IMR-90 (cell line): ENCODE measurements around the gene UBXN2A. TPM values are rescaled to one million over a fixed set of nuclear protein-coding genes. Genes with fewer than 3 reads are reported as not detected.

Experiments used
- ATAC-seq: fragments of 200-7000 bp; cut with Tn5 transposase; 2 replicates; pipeline ENCODE4 v1.9.1; 2020; ENCODE audit warnings: low read depth, mild to moderate bottlenecking, moderate library complexity
- BruUV-seq: library from RNA; stranded (reverse); fragments of 400-500 nt; replicated peaks from 2 replicates; lab custom pipeline; 2021; lab: Mats Ljungman, UMichigan
- CTCF ChIA-PET: fragments of 300-600 bp; formaldehyde crosslinking; extraction: SDS; loops from one replicate; lab custom pipeline; 2021; ENCODE audit warnings: antibody characterized with exemption; lab: Yijun Ruan, JAX
- POLR2A ChIA-PET: fragments of 300-600 bp; sonication (Branson Sonifier 250); formaldehyde crosslinking; loops from one replicate; lab custom pipeline; 2022; ENCODE audit warnings: antibody characterized with exemption; ENCODE audit not compliant: unreplicated experiment; lab: Charles Lee
- DNase-seq: peaks from one replicate; pipeline ENCODE4 v3.0.0; 2013
- H2AFZ ChIP-seq: replicated peaks from 2 replicates; pipeline ENCODE3; 2013; ENCODE audit warnings: low read length, mild to moderate bottlenecking; ENCODE audit not compliant: poor library complexity
- H2AK5ac ChIP-seq: 2 replicates; pipeline ENCODE4 v1.6.1; 2013; ENCODE audit warnings: low read depth, low read length, inconsistent platforms
- H2AK9ac ChIP-seq: replicated peaks from 2 replicates; pipeline ENCODE3; 2013; ENCODE audit warnings: mild to moderate bottlenecking, low read depth, low read length, moderate library complexity; ENCODE audit not compliant: poor library complexity
- H2BK120ac ChIP-seq: 2 replicates; pipeline ENCODE4 v1.6.1; 2013; ENCODE audit warnings: low read depth, low read length, inconsistent platforms
- H2BK15ac ChIP-seq: 3 replicates; pipeline ENCODE4 v1.6.1; 2013; ENCODE audit warnings: low read depth, low read length, inconsistent platforms
- H2BK20ac ChIP-seq: 2 replicates; pipeline ENCODE4 v1.6.1; 2013; ENCODE audit warnings: low read depth, mild to moderate bottlenecking, inconsistent platforms, low read length, moderate library complexity
- H2BK5ac ChIP-seq: 2 replicates; pipeline ENCODE4 v1.6.1; 2013; ENCODE audit warnings: mild to moderate bottlenecking, low read depth, low read length, inconsistent platforms; ENCODE audit not compliant: poor library complexity, severe bottlenecking
- H3K14ac ChIP-seq: replicated peaks from 2 replicates; pipeline ENCODE4 v1.6.1; 2013; ENCODE audit warnings: low read depth, low read length, inconsistent platforms
- H3K18ac ChIP-seq: 2 replicates; pipeline ENCODE4 v1.6.1; 2013; ENCODE audit warnings: low read depth, low read length, control low read depth
- H3K23ac ChIP-seq: 2 replicates; pipeline ENCODE4 v1.6.1; 2013; ENCODE audit warnings: low read depth, low read length, inconsistent platforms
- H3K27ac ChIP-seq: 2 replicates; pipeline ENCODE4 v1.5.1; 2013; ENCODE audit warnings: mild to moderate bottlenecking, control low read depth, low read length; ENCODE audit not compliant: insufficient read depth
- H3K27me3 ChIP-seq: 2 replicates; pipeline ENCODE4 v1.6.1; 2013; ENCODE audit warnings: low read length; ENCODE audit not compliant: control insufficient read depth, insufficient read depth
- H3K36me3 ChIP-seq: 2 replicates; pipeline ENCODE4 v1.6.1; 2013; ENCODE audit warnings: low read length, mixed read lengths; ENCODE audit not compliant: control insufficient read depth, insufficient read depth
- H3K4ac ChIP-seq: 2 replicates; pipeline ENCODE4 v1.6.1; 2013; ENCODE audit warnings: low read depth, low read length, inconsistent platforms
- H3K4me1 ChIP-seq: 2 replicates; pipeline ENCODE4 v1.6.1; 2013; ENCODE audit warnings: low read length, mixed read lengths; ENCODE audit not compliant: control insufficient read depth, insufficient read depth
- H3K4me2 ChIP-seq: 2 replicates; pipeline ENCODE4 v1.6.1; 2013; ENCODE audit warnings: low read depth, mild to moderate bottlenecking, control low read depth, low read length, moderate library complexity
- H3K4me3 ChIP-seq: 2 replicates; pipeline ENCODE4 v1.5.1; 2013; ENCODE audit warnings: low read depth, mild to moderate bottlenecking, control low read depth, low read length, moderate library complexity; ENCODE audit not compliant: insufficient read depth
- H3K56ac ChIP-seq: 2 replicates; pipeline ENCODE4 v1.6.1; 2013; ENCODE audit warnings: low read length, inconsistent platforms; ENCODE audit not compliant: insufficient read depth; ENCODE audit errors: extremely low read depth
- H3K79me1 ChIP-seq, 2 experiments: 2 replicates each; pipeline ENCODE4 v1.6.1; 2013; ENCODE audit warnings: low read length in 2 of 2, inconsistent platforms in 1 of 2, low read depth in 1 of 2
- H3K9ac ChIP-seq: 2 replicates; pipeline ENCODE4 v1.6.1; 2013; ENCODE audit warnings: low read depth, low read length, control low read depth
- H3K9me1 ChIP-seq: 2 replicates; pipeline ENCODE4 v1.6.1; 2013; ENCODE audit warnings: low read length, inconsistent platforms; ENCODE audit not compliant: insufficient read depth
- H3K9me3 ChIP-seq: 2 replicates; pipeline ENCODE4 v1.6.1; 2013; ENCODE audit warnings: low read length; ENCODE audit not compliant: control insufficient read depth, insufficient read depth
- H4K20me1 ChIP-seq: 2 replicates; pipeline ENCODE4 v1.6.1; 2013; ENCODE audit warnings: low read length, inconsistent platforms; ENCODE audit not compliant: insufficient read depth
- H4K5ac ChIP-seq: 2 replicates; pipeline ENCODE4 v1.6.1; 2013; ENCODE audit warnings: mild to moderate bottlenecking, low read depth, low read length, control low read depth
- H4K8ac ChIP-seq, 2 experiments: 2 replicates each; pipeline ENCODE4 v1.6.1; 2013; ENCODE audit warnings: low read depth in 2 of 2, low read length in 2 of 2, control low read depth in 1 of 2, inconsistent platforms in 1 of 2
- H4K91ac ChIP-seq: 2 replicates; pipeline ENCODE4 v1.6.1; 2013; ENCODE audit warnings: low read depth, low read length, inconsistent platforms; ENCODE audit not compliant: insufficient read depth
- BHLHE40 ChIP-seq: fragments of 150-350 bp; IDR thresholded peaks from 2 replicates; pipeline ENCODE4 v1.6.1; 2016; ENCODE audit warnings: mild to moderate bottlenecking, low read depth, low read length
- CEBPB ChIP-seq: IDR thresholded peaks from 2 replicates; pipeline ENCODE4 v1.6.1; 2012; ENCODE audit warnings: low read depth, low read length, improper control_type of control experiment
- CHD1 ChIP-seq: IDR thresholded peaks from 2 replicates; pipeline ENCODE4 v1.6.1; 2012; ENCODE audit warnings: low read depth, low read length, improper control_type of control experiment
- FOS ChIP-seq: fragments of 150-350 bp; IDR thresholded peaks from 2 replicates; pipeline ENCODE4 v1.6.1; 2016; ENCODE audit warnings: low read depth, low read length
- MAFK ChIP-seq: IDR thresholded peaks from 2 replicates; pipeline ENCODE4 v1.6.1; 2012; ENCODE audit warnings: low read depth, low read length, improper control_type of control experiment
- MAZ ChIP-seq: IDR thresholded peaks from 2 replicates; pipeline ENCODE4 v1.6.1; 2012; ENCODE audit warnings: low read depth, mild to moderate bottlenecking, low read length, improper control_type of control experiment, moderate library complexity, borderline replicate concordance
- MXI1 ChIP-seq: IDR thresholded peaks from 2 replicates; pipeline ENCODE4 v1.6.1; 2012; ENCODE audit warnings: low read depth, mild to moderate bottlenecking, low read length, moderate library complexity, borderline replicate concordance
- NFE2L2 ChIP-seq: fragments of 150-350 bp; IDR thresholded peaks from 2 replicates; pipeline ENCODE4 v1.6.1; 2016; ENCODE audit warnings: low read depth, mild to moderate bottlenecking, low read length
- POLR2A ChIP-seq: IDR thresholded peaks from 2 replicates; pipeline ENCODE4 v1.6.1; 2012; ENCODE audit warnings: mild to moderate bottlenecking, low read depth, low read length
- RAD21 ChIP-seq: IDR thresholded peaks from 2 replicates; pipeline ENCODE4 v1.6.1; 2012; ENCODE audit warnings: low read length, improper control_type of control experiment
- RCOR1 ChIP-seq: IDR thresholded peaks from 2 replicates; pipeline ENCODE4 v1.6.1; 2012; ENCODE audit warnings: mild to moderate bottlenecking, low read length, improper control_type of control experiment; ENCODE audit not compliant: insufficient replicate concordance
- RFX5 ChIP-seq: IDR thresholded peaks from 2 replicates; pipeline ENCODE4 v1.8.0; 2012; ENCODE audit warnings: low read depth, mild to moderate bottlenecking, low read length, moderate library complexity
- SMC3 ChIP-seq: fragments of 150-350 bp; IDR thresholded peaks from 2 replicates; pipeline ENCODE4 v1.6.1; 2016; ENCODE audit warnings: low read depth, mild to moderate bottlenecking, antibody characterized with exemption, low read length, moderate library complexity
- WGBS, 2 experiments: methylation state at CpG; one replicate each; pipeline versions ENCODE4 v1.1.5 to v1.1.7; 2013; ENCODE audit warnings: missing lambda C conversion rate in 2 of 2; ENCODE audit not compliant: insufficient read length in 1 of 2; ENCODE audit errors: extremely low coverage in 2 of 2; 5-methylcytosine and 5-hydroxymethylcytosine counted together
- dilution Hi-C: fragments of 300-500 bp; cut with HindIII; formaldehyde crosslinking; loops from one replicate; pipeline ENCODE4 v1.14.3; 2018; ENCODE audit warnings: low sequenced_read_pairs; ENCODE audit not compliant: unreplicated experiment
- in situ Hi-C: fragments of 300-500 bp; cut with MboI; formaldehyde crosslinking; loops from 3 replicates; pipeline ENCODE4 v1.14.3; 2019; ENCODE audit warnings: low sequenced_read_pairs, inconsistent platforms, mixed read lengths
- intact Hi-C: fragments of 100-400 bp; cut with micrococcal nuclease; formaldehyde crosslinking; loops from 2 replicates; pipeline ENCODE4 v1.10.0; 2022
- polyA plus RNA-seq, 3 experiments: library from polyadenylated mRNA; depleted of rRNA; stranded (reverse); fragments of >200 nt; gene quantifications; 2 replicates each; pipeline ENCODE4 v1.2.3, GENCODE V29; 2012; ENCODE audit warnings: low replicate concordance in 1 of 3
- total RNA-seq: library from RNA; depleted of rRNA; stranded (reverse); fragments of >200 nt; gene quantifications from 2 replicates; pipeline ENCODE4 v1.2.3, GENCODE V29; 2012
- TF ChIP-seq, protein P1 (sequence below): conservative IDR thresholded peaks from 2 replicates; pipeline ENCODE4 v1.5.1; 2012; ENCODE audit warnings: mild to moderate bottlenecking, low read depth, low read length, improper control_type of control experiment
- TF ChIP-seq, protein P2 (sequence below): fragments of 150-350 bp; IDR thresholded peaks from 2 replicates; pipeline ENCODE4 v1.6.1; 2016; ENCODE audit warnings: low read depth, mild to moderate bottlenecking, low read length, moderate library complexity, borderline replicate concordance
- TF ChIP-seq, protein P3 (sequence below): fragments of 150-350 bp; IDR thresholded peaks from 2 replicates; pipeline ENCODE4 v1.6.1; 2017; ENCODE audit warnings: mild to moderate bottlenecking, antibody characterized with exemption, low read length, low read depth

Gene UBXN2A
- total and polyA plus RNA-seq, 2 of the 4 experiments (the other 2 are of a cell fraction) = 4.6 to 7.7 TPM

DNA sequence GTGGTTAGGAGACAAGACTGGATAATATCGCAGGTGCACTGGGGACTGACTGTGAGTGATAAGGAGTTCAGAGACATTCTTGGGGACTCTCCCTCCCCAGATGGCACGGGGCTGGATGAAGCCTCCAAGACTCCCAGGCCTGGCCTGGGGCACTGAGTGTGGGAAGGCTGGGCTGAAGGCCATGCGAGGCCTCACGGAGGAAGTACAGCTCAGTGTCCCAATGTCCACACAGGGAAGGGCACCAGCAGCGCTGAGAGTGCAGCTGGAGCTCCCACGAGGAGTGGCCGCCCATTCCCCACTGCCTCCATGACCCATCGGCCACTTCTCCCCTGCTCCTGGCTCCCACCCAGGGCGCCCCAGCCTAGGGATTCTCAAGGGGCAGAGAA, 76.1 kb downstream of the UBXN2A start:
- Histone ChIP-seq H2BK15ac (peak overlapping the region; percentile 98; the same call in 2 of the 3 replicates), H3K36me3 (no peaks in the 10 kb centered on the region), H4K5ac (peak overlapping the region; percentile 21; the same call in 1 of the 2 replicates), H4K91ac (peak overlapping the region; percentile 97), H2AK5ac (peak overlapping the region; percentile 98), H3K23ac (peak overlapping the region; percentile 19), H3K9ac (peak overlapping the region; percentile 27; the same call in 1 of the 2 replicates), H2BK5ac (peak overlapping the region; percentile 74), H2BK120ac (peak overlapping the region; percentile 91), H3K4me2 (no peak overlapping the region), H3K27ac (peak overlapping the region; percentile 49), H2AFZ (peak overlapping the region; percentile 87), H3K9me3 (no peaks in the 10 kb centered on the region), H4K20me1 (no peaks in the 10 kb centered on the region), H3K14ac (peak overlapping the region; percentile 45), H3K4ac (peak overlapping the region; percentile 95), H3K79me1 (peaks cover 0 to 3% of the 10 kb centered on the region in 2 experiments; a peak in 1 of 4 replicates), H2BK20ac (peak overlapping the region; percentile 92), H4K8ac (peak overlapping the region; percentile 74 to 82), H3K56ac (no peak overlapping the region), H3K27me3 (no peaks in the 10 kb centered on the region), H3K4me1 (peaks cover 10% of the 10 kb centered on the region), H3K18ac (peak overlapping the region; percentile 50; the same call in 1 of the 2 replicates), H2AK9ac (peak overlapping the region; percentile 94), H3K4me3 (no peak overlapping the region), H3K9me1 (peaks cover 19% of the 10 kb centered on the region; the same call in 1 of the 2 replicates)
- dilution Hi-C loops (no loop called here), in situ Hi-C loops (no loop called here), intact Hi-C loops (no loop called here)
- DNase-seq (no peak), ATAC-seq (no peak; the same call in 1 of the 2 replicates)
- POLR2A ChIA-PET = no interaction called here
- CTCF ChIA-PET = interaction anchor here (0.7 kb wide), 1 partner anchor 802 kb away, joined by 4 read pairs; no protein-coding TSS in a partner anchor
- no TSS peak for BruUV-seq
- TF ChIP-seq MXI1 = no peak
- TF ChIP-seq CHD1 = no peak
- TF ChIP-seq, protein P1, sequence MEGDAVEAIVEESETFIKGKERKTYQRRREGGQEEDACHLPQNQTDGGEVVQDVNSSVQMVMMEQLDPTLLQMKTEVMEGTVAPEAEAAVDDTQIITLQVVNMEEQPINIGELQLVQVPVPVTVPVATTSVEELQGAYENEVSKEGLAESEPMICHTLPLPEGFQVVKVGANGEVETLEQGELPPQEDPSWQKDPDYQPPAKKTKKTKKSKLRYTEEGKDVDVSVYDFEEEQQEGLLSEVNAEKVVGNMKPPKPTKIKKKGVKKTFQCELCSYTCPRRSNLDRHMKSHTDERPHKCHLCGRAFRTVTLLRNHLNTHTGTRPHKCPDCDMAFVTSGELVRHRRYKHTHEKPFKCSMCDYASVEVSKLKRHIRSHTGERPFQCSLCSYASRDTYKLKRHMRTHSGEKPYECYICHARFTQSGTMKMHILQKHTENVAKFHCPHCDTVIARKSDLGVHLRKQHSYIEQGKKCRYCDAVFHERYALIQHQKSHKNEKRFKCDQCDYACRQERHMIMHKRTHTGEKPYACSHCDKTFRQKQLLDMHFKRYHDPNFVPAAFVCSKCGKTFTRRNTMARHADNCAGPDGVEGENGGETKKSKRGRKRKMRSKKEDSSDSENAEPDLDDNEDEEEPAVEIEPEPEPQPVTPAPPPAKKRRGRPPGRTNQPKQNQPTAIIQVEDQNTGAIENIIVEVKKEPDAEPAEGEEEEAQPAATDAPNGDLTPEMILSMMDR = no peak
- no peak for TF ChIP-seq RAD21
- no peak for TF ChIP-seq RFX5
- TF ChIP-seq POLR2A = no peak
- no peak for TF ChIP-seq CEBPB
- TF ChIP-seq, protein P2, sequence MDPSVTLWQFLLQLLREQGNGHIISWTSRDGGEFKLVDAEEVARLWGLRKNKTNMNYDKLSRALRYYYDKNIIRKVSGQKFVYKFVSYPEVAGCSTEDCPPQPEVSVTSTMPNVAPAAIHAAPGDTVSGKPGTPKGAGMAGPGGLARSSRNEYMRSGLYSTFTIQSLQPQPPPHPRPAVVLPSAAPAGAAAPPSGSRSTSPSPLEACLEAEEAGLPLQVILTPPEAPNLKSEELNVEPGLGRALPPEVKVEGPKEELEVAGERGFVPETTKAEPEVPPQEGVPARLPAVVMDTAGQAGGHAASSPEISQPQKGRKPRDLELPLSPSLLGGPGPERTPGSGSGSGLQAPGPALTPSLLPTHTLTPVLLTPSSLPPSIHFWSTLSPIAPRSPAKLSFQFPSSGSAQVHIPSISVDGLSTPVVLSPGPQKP = no peak
- TF ChIP-seq SMC3 = no peak
- TF ChIP-seq, protein P3, sequence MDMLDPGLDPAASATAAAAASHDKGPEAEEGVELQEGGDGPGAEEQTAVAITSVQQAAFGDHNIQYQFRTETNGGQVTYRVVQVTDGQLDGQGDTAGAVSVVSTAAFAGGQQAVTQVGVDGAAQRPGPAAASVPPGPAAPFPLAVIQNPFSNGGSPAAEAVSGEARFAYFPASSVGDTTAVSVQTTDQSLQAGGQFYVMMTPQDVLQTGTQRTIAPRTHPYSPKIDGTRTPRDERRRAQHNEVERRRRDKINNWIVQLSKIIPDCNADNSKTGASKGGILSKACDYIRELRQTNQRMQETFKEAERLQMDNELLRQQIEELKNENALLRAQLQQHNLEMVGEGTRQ = no peak
- TF ChIP-seq MAZ = no peak
- TF ChIP-seq NFE2L2 = no peak
- no peak for TF ChIP-seq BHLHE40
- no peak for TF ChIP-seq MAFK
- TF ChIP-seq RCOR1 = no peak
- no peak for TF ChIP-seq FOS
- WGBS, 2 experiments = 100% methylated on average over 1 of the region's 9 CpGs; no CpG with 5 or more reads in 1 of the 2 experiments
